ENCODE measurements around the gene PGAP6. TPM values are rescaled to one million over a fixed set of nuclear protein-coding genes. Genes with fewer than 3 reads are reported as not detected.
A peak's percentile ranks its signal among the peaks of the same experiment; 100 is the strongest.

Gene PGAP6
- total and polyA plus RNA-seq, 9 of the 15 experiments (the other 6 are each of a cell fraction or from before 2014, with no cell fraction given): 0.45 to 50.2 (median 39.3) TPM

DNA sequence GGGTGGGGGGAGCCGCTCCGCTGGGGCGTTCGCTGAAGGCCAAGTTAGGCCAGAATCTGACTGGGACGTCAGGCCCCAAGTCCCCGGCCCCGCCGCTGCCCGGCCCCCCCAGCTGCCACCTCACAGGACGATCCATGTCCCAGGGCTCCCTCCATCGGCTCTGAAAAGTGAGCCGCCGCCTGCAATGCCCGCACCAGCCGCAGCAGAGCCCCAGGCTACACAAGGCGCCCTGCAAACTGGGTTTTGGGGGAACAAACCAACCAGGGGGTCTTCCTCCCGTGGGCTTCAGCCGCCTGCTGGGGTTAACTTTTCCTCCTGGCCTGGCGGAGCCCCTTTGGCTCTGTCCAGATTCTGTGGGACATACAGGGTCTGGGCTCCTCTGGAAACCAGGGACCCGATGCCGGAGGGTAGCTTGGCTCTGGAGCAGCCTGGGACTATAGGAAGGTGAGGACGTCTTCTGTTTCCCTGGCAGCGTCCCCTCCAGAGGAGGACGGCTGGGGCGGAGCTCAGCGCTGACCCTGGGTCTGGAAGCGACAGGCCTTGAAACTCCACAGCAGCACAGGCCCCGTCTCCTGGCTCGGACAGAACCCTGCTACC is 16.1 kb upstream of the PGAP6 start (continued):
- TF ChIP-seq PTTG1 (tag; IDR thresholded peaks at IDR 0.05; ENCODE audit: low read depth) (no peak), HDAC8 (tag; IDR thresholded peaks at IDR 0.05) (no peak), EHMT2 (IDR thresholded peaks at IDR 0.05) (no peak), SIX5 (IDR thresholded peaks at IDR 0.05; ENCODE audit: borderline replicate concordance in 1 of 2, insufficient read depth in 1 of 2, low read depth in 1 of 2, low read length in 2 of 2) (peak in 1 of 2 experiments; percentile 16; a peak in 2 of 4 replicates), JUNB (CRISPR knock-in tag; conservative IDR thresholded peaks at IDR 0.05) (no peak), CREM (IDR thresholded peaks at IDR 0.05; ENCODE audit: low read depth) (peak; percentile 24; the same call in 1 of the 2 replicates), ILF3 (IDR thresholded peaks at IDR 0.05; ENCODE audit: borderline replicate concordance) (no peak), BRD9 (IDR thresholded peaks at IDR 0.05; ENCODE audit: low read depth, partially characterized antibody) (no peak), ZNF436 (CRISPR knock-in tag; IDR thresholded peaks at IDR 0.05) (no peak), BRF1 (IDR thresholded peaks at IDR 0.05; ENCODE audit: borderline replicate concordance, extremely low read depth, insufficient read length) (no peak), IFI16 (CRISPR knock-in tag; IDR thresholded peaks at IDR 0.05) (no peak), TEAD1 (CRISPR knock-in tag; IDR thresholded peaks at IDR 0.05) (no peak)
- TF ChIP-seq, protein P1, sequence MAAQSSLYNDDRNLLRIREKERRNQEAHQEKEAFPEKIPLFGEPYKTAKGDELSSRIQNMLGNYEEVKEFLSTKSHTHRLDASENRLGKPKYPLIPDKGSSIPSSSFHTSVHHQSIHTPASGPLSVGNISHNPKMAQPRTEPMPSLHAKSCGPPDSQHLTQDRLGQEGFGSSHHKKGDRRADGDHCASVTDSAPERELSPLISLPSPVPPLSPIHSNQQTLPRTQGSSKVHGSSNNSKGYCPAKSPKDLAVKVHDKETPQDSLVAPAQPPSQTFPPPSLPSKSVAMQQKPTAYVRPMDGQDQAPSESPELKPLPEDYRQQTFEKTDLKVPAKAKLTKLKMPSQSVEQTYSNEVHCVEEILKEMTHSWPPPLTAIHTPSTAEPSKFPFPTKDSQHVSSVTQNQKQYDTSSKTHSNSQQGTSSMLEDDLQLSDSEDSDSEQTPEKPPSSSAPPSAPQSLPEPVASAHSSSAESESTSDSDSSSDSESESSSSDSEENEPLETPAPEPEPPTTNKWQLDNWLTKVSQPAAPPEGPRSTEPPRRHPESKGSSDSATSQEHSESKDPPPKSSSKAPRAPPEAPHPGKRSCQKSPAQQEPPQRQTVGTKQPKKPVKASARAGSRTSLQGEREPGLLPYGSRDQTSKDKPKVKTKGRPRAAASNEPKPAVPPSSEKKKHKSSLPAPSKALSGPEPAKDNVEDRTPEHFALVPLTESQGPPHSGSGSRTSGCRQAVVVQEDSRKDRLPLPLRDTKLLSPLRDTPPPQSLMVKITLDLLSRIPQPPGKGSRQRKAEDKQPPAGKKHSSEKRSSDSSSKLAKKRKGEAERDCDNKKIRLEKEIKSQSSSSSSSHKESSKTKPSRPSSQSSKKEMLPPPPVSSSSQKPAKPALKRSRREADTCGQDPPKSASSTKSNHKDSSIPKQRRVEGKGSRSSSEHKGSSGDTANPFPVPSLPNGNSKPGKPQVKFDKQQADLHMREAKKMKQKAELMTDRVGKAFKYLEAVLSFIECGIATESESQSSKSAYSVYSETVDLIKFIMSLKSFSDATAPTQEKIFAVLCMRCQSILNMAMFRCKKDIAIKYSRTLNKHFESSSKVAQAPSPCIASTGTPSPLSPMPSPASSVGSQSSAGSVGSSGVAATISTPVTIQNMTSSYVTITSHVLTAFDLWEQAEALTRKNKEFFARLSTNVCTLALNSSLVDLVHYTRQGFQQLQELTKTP (IDR thresholded peaks at IDR 0.05; ENCODE audit: low read depth in 1 of 2, partially characterized antibody in 2 of 2): peak in 1 of 2 experiments; percentile 40
- TF ChIP-seq, protein P2, sequence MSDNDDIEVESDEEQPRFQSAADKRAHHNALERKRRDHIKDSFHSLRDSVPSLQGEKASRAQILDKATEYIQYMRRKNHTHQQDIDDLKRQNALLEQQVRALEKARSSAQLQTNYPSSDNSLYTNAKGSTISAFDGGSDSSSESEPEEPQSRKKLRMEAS (CRISPR knock-in tag; IDR thresholded peaks at IDR 0.05): no peak
- TF ChIP-seq, protein P3, sequence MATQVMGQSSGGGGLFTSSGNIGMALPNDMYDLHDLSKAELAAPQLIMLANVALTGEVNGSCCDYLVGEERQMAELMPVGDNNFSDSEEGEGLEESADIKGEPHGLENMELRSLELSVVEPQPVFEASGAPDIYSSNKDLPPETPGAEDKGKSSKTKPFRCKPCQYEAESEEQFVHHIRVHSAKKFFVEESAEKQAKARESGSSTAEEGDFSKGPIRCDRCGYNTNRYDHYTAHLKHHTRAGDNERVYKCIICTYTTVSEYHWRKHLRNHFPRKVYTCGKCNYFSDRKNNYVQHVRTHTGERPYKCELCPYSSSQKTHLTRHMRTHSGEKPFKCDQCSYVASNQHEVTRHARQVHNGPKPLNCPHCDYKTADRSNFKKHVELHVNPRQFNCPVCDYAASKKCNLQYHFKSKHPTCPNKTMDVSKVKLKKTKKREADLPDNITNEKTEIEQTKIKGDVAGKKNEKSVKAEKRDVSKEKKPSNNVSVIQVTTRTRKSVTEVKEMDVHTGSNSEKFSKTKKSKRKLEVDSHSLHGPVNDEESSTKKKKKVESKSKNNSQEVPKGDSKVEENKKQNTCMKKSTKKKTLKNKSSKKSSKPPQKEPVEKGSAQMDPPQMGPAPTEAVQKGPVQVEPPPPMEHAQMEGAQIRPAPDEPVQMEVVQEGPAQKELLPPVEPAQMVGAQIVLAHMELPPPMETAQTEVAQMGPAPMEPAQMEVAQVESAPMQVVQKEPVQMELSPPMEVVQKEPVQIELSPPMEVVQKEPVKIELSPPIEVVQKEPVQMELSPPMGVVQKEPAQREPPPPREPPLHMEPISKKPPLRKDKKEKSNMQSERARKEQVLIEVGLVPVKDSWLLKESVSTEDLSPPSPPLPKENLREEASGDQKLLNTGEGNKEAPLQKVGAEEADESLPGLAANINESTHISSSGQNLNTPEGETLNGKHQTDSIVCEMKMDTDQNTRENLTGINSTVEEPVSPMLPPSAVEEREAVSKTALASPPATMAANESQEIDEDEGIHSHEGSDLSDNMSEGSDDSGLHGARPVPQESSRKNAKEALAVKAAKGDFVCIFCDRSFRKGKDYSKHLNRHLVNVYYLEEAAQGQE (IDR thresholded peaks at IDR 0.05; ENCODE audit: borderline replicate concordance): no peak
- TF ChIP-seq, protein P3 (CRISPR knock-in tag; IDR thresholded peaks at IDR 0.05; ENCODE audit: low read depth): no peak

Data from K562 (cell line).